HG03103 (cell line): Measurements from ENCODE around the gene DUOXA2.
"Not testable (repeated sequence)": the region's sequence is repeated elsewhere in the genome, so short reads cannot be mapped to it uniquely, and the experiment has no call there.

ENCODE experiments used
- ATAC-seq: cut with Tn5 transposase; IDR thresholded peaks from one replicate; pipeline ENCODE4 v1.9.1; 2021; ENCODE audit warnings: low read depth; ENCODE audit not compliant: unreplicated experiment

Gene DUOXA2

DNA sequence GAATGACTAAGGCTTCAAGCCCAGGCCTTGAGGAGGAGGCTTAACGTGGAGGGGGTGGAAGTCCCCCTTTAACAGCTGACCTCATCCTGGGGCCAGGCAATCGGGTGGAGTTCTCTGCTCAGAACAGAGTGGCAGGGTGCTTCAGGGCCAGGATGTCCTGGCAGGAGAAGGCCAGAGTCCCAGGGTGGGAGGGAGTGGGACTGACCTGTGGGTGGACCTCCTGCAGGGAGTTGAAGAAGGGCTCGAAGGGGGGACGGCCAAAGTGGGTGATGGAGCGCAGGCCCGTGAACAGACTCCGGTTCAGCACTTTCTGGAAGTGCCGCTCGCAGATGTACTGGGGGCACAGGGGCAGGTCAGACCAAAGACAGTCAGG is 19.8 kb upstream of the DUOXA2 start:
- ATAC-seq: no peak

DNA sequence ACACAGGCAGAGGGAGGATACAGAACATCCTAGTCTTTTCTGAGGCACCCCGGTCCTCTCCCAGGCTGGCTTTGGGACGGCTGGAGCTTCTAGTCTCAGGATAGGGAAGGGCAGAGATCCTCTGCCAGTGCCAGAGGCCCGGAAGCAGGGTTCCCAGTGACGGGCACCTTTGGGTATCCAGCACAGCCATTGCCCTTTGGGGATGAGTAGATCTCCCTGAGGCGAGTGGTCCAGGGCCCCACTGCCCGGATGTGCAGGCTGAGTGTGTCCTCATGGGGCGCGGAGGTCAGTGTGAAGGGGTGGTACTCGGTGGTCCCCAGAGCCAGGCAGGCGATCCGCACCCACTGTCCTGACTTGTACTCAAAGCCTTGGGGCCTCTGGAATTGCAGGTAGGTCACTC is 18.5 kb upstream of the DUOXA2 start:
- no peak for ATAC-seq

DNA sequence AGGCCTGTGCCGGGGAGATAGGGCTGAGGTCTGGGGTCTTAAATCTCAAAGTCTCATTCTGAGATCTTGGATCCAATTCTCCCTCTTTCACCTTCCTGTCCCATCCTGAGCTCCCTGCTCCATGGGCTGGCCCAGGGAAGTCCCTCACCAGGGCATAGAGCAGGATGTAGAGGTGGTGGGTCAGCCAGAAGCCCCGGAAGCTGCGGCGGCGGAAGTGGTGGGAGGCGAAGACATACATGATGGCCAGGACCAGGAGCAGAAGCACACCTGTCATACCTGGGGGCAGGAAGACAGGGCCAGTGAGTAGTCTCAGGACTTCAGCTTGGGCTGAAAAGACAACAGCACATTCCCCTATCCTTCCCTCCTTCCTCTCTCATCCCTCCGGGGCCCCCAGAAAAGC is 16.7 kb upstream of the DUOXA2 start:
- no peak for ATAC-seq

DNA sequence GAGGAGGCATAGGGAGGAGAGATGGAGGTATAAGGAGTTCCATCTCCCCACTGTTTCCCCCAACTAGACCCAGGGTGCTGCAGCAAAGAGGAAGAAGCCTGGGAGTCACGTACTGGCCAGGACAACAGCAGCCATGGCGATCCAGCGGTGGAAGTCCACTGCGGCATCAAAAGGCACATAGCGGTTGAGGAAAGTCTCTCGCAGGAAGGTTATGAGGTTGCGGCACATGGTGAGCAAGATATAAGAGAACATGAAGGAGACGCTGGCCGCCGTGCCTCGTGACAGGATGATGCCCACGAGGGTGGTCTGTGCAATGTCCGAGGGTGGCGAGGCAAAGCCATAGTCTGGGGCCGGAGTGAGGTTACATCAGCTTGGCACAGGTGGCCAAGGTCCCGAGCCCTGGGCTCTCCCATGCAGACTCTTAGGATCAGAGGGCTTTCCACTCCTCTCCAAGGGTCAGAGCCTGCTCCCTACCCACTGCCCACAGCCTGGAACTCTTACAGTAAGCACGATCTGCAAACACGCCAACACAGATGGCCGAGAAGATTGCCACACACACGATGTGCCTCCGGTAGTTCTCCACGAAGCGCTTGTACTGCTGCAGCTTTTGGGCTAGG is 14.5 kb upstream of the DUOXA2 start:
- ATAC-seq: no peak

DNA sequence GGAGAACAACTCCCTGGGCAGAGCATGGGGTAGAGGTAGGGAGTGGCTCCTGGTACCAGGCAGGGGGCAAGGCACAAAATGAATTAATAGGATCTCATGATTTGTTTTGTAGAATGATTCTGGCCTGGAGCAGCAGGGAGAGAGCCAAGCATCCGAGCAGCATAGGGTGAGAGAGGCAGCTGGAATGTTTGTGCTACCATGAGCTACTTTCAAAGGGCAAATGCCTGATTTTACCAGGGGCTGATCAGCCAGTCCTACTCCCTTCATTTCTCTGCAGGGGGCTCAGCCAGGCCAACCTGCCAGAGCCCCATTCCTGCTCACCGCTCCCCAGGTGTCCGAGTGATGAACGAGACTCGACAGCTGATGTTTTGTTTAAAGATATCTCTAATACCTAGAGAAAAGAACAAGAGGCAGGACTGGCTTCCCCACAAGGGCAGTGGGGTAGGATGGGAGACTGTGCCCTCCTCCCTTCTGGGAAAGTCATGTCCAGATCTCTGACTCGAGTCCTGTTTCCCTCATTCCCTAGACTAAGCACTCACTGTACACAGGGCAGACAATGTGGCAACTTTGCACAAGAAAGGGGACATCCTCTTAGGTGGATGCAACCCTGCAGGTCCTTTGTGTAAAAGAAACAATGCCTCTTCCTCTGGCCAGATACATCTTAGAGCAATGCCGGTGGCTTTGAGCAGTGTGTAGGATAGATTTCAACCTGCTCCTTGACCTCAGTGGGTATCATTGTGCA is 13.1 kb upstream of the DUOXA2 start:
- no peak for ATAC-seq

DNA sequence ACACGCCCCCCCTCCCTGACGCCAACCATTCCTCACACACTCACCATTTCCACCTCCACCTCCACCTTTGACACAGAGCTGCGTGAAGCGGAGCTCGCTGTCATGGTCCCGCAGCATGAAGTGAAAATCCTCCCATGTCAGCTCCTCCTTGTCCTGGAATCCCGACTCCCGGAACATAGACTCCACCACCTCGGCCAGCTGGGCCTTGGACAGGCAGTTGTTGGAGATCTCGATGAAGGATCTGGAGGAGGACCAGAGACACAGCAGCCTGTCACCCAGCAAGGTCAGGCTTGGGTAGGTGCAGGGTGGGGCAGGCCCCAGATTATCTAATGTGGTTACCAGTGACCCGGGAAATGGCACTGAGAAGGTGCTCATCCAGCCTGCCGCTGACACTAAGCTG is 12.4 kb upstream of the DUOXA2 start:
- no peak for ATAC-seq

DNA sequence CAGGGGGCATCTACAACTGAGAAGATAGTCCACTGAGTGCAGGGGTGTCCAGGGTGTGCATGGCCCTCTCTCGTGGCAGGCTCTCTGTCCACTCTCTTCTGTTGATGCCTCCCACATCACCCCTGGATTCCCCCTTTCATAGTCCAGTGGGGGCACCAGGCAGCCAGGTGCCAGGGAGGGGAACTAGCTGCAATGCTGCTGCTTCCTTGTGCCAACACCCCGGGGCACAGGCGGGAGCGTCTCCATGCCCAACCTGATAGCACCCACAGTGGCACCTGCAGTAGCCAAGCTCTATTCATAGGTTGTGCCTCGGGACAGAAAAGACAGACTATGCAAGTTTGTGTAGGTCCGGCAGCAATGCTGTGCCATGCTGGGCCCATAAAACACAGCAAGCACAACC is 11.9 kb upstream of the DUOXA2 start:
- no peak for ATAC-seq

DNA sequence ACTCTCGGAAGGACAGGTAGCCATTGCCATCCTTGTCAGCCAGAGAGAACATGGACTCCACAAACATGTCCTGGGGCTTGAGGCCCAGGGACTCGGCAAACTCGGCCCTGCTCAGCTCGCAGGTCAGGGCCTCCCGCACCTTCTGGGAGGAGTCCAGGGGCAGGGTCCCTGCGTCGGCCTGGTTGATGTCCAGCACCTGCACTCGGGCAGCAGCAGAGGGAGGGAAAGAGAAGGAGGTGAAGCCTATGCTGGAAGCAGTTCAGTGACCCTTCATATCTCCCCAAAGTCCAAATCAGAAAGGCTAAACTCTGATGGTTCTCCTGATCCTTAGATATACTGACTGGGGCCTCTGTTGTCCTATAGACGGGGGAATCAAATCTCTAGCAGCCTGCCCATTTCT is 10.0 kb upstream of the DUOXA2 start:
- ATAC-seq: not testable (repeated sequence)

DNA sequence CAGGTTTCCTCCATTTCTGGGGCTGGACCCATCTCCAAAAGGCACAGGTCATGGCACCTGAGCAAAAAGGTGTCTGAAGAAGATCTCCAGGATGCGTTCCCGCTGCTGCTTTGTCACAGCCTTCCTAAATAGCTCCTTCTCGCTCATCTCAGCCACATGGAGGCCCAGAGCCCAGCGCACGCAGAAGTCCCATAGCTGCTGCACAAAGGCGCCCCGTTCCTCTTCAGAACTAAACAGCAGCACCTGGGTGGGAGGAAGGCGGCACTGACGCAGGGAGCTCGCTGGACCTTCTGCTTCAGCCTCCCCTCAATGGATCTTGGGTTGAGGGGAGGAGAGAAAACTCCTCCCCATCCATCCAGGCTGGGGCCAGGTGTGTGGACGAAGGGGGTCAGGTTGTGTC is 8.5 kb upstream of the DUOXA2 start:
- no peak for ATAC-seq

DNA sequence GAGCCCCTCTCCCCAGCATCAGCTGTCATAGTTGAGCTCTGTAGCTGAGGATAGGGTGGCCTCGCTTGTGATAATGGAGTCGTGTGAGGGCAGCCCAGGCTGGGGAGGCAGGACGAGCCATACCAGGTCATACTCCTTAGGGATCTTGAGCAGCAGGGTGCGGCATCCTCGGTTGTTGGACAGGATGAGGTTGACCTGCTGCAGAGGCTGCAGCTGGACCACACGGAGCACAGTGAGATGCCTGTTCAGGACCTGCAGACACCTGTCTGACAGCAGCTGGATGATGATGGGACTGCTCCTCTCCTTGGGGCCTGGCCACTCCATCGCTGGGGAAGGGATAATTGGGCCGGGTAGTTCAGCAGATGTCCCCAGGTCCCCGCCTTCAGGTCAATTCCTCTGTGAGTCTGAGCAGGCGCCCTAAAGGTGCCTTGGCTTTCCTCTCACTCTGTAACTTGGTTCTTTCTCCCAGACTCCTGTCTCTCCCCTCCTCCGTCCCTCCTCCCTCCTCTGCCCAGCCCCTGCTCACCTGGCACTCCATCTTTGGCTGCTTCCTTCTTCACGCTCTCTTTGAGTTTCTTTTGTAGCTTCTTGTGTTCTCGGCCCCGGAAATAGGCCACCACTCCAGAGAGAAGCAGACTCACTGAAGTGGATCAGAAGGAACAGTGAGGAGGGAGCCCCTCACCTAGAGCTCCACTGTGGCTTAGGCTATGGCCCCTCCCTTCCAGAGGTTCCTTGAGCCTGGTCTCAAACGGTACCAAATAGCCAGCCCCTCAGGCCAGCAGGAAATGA is 7.9 kb upstream of the DUOXA2 start:
- no peak for ATAC-seq

DNA sequence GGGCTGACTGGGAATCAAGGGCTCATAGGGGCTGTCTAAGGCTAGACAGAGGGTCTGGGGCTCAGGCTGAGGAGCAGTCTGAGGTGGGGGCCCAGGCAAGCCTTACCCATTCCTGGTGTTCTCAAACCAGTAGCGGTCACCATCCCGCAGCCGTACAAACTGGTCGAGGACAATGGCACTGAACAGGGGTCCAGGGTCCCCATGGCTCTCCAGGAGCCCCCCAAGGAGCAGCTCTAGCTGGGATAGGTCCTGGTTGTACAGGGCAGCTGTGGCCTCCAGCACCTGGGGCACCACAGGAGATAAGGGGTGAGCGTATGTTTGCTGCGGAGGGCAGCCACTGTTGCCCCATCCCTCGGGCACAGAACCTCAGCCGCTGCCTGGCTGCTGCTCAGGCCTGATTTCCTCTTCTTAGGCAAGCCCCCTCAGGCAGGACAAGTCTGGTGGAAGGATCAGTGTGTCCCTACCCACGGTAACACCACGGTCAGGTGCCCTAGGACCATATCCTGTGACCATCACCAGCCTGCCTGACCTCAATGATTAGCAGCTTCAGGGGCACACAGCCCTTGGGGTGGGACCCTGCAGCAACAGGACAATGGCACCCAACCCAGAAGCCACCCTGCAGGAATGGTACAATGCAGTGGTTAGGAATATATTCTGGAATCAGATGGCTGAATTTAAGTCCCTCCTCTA is 6.0 kb upstream of the DUOXA2 start:
- no peak for ATAC-seq

DNA sequence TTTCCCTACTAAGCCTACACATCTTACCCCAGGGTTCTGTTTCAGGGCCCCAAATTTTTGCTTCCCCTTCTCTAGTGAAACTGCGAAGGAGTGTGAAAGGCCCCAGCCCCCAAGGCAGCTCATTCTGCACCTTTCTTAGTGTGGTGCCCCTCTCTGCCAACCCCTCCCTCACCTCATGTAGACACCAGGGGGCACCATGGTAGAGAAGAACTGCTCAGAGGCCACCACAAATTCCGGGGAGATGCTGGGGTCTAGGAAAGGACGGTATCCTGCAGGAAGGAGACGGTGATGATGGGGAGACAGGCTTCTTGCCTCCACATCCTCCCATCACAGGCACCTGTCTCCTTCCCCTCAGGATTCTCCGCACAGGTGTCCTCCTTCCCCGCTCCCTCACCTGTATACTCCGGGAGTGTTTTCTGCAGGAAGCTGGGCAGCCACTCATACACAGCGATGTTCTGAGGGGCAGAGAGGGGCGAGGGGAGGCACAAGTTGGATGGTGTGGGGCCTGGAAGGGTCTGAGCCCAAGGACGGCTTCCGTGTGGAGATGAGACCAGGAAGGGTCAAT is 3.8 kb upstream of the DUOXA2 start:
- ATAC-seq: no peak

DNA sequence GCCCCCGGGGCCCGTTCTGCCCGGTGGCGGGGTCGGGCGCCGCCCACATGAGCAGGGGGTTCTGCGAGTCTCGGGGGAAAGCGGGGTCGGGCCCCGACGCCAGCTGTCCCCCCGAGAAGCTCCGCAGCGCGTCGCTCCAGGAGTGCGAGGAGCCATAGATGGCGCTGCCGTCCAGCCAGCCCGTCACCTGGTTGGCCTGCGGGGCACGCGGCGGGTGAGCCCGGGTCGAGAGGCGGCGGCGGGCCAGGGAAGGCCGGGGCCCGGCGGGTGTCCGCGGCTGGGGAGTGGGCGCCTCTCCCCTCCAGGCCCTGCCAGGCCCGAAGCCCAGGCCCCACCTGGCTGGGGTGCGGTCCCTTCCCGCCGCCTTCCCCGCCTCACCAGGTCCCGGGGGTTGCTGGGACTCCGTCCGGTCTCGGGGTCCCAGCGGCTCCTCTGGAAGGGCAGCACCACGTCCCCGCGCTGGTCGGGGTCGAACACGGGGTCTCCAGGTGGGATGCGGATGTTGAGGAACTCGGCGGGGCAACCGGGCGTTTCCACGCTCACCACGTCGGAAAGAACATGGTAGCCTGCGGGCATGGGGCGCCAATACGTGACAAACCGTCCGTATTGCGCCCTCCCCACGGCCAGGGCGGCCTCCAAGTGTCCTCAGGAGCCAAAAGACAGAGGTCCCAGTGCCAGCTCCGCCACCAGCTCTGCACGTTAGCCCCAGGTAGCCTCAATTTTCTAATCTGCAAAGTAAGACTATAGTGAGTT is 2.6 kb upstream of the DUOXA2 start:
- ATAC-seq: no peak

DNA sequence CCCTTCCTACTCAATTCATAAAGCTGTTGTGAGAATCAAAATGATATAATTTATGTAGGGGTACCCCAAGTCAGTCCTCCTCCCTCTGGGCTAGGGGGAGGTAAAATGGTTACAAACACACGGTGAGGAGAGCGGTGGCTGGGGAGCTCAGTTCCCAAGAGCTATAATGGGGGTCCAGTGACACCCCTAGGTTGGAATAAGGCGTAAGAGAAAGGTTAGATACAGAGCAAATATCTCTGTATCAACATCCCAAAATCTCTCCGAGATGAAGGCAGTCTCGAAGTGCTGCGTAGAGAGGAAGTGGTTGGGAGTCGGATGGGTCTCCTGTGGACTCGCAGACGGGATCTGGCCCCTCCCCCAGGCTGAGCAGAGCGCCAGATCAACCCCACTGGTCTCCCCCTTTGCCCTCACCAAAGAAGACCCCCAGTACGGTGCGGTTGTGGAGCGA is 2.0 kb upstream of the DUOXA2 start:
- ATAC-seq: no peak

DNA sequence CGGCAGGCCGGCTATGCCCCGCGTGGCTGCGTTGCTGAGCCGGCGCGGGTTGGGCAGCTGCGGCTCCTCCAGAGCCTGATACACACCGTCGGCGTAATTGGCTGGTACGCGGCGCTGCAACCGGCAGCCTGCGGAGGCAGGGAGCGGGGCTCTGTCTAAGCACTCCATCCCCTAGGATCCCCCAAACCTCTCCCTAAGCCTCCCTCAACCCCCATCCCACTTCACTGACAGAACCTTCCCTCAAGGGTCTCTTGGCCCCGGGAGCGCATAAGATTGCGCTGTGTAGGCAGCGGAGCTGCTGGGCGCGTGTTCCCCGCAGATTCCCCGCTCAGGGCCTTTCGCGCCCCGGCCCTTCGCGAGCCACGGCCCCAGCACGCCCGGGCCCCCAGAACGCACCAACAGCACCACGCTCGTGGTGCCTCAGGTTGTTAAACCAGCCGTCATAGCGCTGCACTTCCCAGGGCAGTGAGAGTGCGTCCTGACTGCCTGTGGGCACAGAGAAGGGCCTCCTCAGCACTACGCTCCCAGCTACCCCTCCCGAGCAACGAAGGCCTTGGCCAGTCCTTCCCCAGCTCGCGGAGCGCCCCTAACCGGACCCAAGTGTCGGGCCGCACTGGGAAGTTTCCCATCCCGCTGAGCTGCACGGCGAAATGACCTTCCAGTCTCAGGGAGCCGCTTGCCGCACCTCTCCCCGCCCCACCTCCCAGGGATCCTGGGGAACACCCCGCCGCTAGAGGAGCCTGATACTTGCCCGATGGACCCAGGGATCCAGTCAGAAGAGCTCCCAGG is 1.3 kb upstream of the DUOXA2 start:
- no peak for ATAC-seq

DNA sequence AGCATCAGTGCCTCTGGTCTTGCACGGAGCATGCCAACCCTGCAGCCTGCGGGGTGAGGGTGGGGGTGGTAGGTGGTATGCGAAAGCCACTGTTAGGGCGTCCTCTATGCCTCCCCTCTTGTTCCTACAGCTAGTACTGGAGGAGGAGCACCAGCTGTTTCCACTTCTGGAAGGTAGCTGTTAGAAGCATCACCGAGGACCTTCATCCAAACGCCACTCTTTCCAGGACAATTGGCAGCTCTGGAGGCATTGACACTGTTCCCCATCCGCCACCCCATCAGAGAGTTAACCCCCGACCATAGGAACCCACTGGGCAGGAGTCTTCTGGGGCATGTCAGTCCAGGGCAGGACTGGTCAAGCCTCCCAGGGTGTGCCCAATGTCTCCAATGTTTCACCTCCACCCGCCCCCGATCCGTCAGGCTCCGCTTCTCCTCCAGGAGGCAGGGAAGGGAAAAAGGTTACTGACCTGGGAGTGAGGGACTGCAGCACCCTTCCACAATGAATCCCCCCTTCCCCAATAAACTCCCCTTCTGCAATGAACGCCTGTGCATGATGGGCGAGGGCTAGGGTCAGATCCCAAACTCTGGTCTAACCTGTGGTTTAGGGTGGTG is 641 bp upstream of the DUOXA2 start:
- ATAC-seq: no peak

DNA sequence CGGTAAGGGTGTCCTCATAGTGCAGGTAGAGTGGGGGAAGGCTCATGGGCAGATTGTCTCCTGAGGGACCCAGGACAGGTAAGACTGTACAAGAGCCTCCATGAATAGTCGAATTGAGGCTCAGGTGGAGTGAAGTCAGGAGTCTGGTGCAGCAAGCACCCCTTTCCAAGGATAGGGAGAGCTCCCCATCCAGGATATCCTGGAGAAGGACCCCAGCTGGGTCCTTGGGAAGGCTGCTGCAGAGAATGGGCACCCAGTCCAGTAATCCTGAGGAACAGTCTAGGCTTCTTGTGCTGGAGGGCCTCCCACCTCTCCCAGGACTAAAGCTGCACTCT is 592 bp downstream of the DUOXA2 start:
- ATAC-seq: no peak

DNA sequence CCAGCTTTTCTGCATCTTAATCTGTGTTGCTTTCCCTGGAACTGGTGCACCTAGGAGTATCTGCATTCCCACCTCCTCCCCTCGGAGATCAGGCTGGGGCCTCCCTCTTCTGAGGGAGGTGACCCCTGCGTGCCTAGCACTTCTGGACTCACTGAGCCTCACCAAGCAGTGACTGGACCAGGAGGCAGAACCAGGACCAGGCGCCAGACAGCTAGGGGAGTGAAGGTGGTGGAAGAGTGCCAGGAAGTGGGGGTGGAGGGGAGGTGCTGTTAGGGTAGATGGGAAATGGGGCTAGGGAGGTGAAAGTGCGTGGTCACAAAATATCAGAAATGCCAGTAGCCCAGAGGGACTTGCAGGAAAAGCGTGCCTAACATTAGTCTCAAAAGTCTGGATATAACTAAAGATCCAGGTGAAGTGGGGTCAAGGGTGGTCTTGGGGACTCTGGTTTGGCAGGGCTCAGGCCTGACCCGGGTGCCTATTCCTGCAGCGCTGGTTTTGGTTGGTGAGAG is 1.2 kb downstream of the DUOXA2 start:
- ATAC-seq: no peak

DNA sequence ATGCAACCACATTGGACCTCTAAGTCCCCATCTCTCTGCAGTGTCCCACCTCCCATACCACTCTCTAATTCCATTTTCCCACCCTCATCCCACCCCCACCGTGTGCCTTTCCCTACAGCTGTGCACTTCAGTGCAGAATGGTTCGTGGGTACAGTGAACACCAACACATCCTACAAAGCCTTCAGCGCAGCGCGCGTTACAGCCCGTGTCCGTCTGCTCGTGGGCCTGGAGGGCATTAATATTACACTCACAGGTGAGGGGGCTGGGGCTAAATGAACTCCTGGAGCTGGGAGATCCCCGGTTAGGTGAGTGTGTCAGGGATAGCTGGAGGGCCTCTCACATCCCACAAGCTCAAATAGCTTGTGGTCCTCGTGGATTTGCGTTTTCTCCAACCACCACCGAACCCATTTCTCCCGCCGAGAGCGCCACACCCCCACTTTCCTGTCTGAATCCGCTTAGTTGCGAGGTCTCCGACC is 1.9 kb downstream of the DUOXA2 start:
- ATAC-seq: no peak
